Peyer's patch (tissue), 4 donors: ENCODE measurements around the gene PROX1.

Source experiments
- POLR2A ChIP-seq, 2 donors: fragments of 450-650 bp; IDR thresholded peaks; one replicate each; pipeline ENCODE4 v1.5.1; 2017; ENCODE audit warnings: antibody characterized with exemption in 2 of 2, mild to moderate bottlenecking in 2 of 2, moderate library complexity in 2 of 2
- TF ChIP-seq, protein P1 (sequence below), 6 experiments: fragments of 450-650 bp in 4 of 6; fragments of 200-600 bp in 2 of 6; sonication (generic) in 1 of 6; IDR thresholded peaks; one replicate each; pipeline ENCODE4 v1.5.1; 2017 to 2019; ENCODE audit warnings: antibody characterized with exemption in 6 of 6, mild to moderate bottlenecking in 3 of 6, moderate library complexity in 1 of 6

DNA sequence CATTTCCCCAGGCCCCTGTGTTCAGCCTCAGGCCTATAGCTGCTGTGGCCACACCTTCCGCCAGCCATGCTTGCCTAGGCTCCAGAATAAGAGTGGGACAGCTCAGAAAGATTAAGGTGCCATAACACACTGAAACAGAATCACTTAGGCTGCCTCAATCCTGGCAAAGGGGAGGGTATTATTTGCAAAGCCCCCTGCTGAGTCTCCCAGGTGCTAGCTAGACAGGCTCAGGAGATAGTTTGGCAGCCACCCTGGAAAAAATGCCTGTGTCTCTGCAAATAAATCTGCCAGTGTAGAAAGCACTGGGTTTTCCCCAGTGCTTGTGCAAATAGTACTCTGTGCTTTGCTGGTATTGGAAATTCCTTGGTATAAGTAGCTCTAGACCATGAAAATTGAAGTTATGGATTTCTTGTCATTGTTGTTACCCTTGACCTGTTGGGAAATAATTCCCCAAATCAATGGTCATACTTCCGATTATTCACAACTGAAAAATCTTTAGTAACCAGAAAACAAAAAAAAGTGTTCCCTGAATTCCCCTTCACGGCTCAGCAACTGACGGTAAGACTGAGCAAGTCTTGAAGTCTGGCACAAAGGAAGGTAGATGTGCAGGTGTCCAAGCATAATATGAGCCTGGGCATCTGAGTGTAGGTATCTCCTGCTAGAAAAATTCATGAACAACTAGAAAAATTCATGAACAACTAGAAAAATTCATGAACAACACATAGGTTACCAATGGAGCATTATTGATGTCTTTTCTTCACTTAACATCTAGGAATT lies 56.9 kb downstream of the PROX1 start:
- TF ChIP-seq, protein P1, sequence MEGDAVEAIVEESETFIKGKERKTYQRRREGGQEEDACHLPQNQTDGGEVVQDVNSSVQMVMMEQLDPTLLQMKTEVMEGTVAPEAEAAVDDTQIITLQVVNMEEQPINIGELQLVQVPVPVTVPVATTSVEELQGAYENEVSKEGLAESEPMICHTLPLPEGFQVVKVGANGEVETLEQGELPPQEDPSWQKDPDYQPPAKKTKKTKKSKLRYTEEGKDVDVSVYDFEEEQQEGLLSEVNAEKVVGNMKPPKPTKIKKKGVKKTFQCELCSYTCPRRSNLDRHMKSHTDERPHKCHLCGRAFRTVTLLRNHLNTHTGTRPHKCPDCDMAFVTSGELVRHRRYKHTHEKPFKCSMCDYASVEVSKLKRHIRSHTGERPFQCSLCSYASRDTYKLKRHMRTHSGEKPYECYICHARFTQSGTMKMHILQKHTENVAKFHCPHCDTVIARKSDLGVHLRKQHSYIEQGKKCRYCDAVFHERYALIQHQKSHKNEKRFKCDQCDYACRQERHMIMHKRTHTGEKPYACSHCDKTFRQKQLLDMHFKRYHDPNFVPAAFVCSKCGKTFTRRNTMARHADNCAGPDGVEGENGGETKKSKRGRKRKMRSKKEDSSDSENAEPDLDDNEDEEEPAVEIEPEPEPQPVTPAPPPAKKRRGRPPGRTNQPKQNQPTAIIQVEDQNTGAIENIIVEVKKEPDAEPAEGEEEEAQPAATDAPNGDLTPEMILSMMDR (IDR thresholded peaks at IDR 0.05), result no peak
- TF ChIP-seq POLR2A (IDR thresholded peaks at IDR 0.05), result no peak
